ENCODE measurements around the gene UBAP1. TPM values are rescaled to one million over a fixed set of nuclear protein-coding genes. Genes with fewer than 3 reads are reported as not detected.
"Not testable (repeated sequence)": the region's sequence is repeated elsewhere in the genome, so short reads cannot be mapped to it uniquely, and the experiment has no call there.

The UBAP1 gene
- polyA plus RNA-seq, 6 donors from 2014 or later = 18.1 to 35.3 (median 28.0) TPM

- H3K4me3 Mint-ChIP-seq = no peak overlapping the region
- no peak for ATAC-seq (ENCODE audit: low read depth in 2 of 2)
- H3K27ac Mint-ChIP-seq = no peak overlapping the region
- no peak for DNase-seq
- H3K9me3 Mint-ChIP-seq = peaks cover 0 to 2% (median 0%) of the 10 kb centered on the region in 7 donors
- H3K27me3 Mint-ChIP-seq = no peaks in the 10 kb centered on the region
- H3K36me3 Mint-ChIP-seq = no peaks in the 10 kb centered on the region
- H3K4me1 Mint-ChIP-seq = no peaks in the 10 kb centered on the region
Observed at GRCh38 chr9:34262971-34263370, 84.1 kb downstream of the UBAP1 start.

GRCh38 chr9:34267660-34268059 is 88.8 kb downstream of the UBAP1 start:
- H3K4me3 Mint-ChIP-seq = no peak overlapping the region
- no peaks in the 10 kb centered on the region for H3K27me3 Mint-ChIP-seq
- H3K9me3 Mint-ChIP-seq = no peaks in the 10 kb centered on the region
- no peaks in the 10 kb centered on the region for H3K36me3 Mint-ChIP-seq
- ATAC-seq (ENCODE audit: low read depth in 2 of 2) (no peak), DNase-seq (no peak)
- H3K4me1 Mint-ChIP-seq = no peaks in the 10 kb centered on the region
- H3K27ac Mint-ChIP-seq = no peak overlapping the region

DNA sequence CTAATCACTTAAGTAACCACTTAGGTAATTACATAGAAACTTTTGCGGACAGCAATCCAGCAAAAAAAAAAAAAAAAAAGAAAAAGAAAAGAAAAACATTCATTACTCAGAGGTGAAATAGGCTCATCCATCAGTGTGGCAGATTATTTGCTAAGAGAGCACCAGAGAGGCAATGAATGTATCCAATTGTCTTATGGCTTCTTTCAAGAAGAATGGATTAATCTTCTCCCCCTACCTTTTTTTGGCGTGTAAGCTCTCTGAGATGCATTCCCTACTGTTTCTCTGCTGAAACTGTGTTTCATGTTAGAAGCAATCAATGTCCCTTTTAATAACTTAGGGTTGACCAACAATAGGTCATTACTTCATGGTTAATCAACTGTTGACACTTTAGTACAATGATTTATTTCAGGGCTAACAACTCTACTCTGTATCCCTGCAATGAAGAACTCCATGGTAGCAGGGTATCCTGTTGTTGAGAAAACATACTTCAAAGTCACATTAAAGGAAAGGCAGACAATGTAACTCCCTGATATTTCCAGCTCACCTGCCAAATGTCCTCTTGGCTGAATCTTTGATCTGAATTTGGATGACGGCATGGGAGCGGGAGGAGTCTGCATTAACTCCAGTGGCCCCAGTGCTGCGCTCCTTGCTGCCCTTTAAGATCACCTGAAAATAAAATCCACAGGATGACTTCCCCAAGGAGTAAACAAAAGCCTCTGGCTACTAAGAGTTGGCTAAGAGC is 92.6 kb downstream of the UBAP1 start:
- Mint-ChIP-seq H3K27me3 (no peaks in the 10 kb centered on the region), H3K4me3 (no peak overlapping the region), H3K36me3 (no peaks in the 10 kb centered on the region), H3K4me1 (no peaks in the 10 kb centered on the region), H3K9me3 (no peaks in the 10 kb centered on the region), H3K27ac (no peak overlapping the region)
- no peak for DNase-seq
- ATAC-seq (ENCODE audit: low read depth in 2 of 2) = no peak

DNA sequence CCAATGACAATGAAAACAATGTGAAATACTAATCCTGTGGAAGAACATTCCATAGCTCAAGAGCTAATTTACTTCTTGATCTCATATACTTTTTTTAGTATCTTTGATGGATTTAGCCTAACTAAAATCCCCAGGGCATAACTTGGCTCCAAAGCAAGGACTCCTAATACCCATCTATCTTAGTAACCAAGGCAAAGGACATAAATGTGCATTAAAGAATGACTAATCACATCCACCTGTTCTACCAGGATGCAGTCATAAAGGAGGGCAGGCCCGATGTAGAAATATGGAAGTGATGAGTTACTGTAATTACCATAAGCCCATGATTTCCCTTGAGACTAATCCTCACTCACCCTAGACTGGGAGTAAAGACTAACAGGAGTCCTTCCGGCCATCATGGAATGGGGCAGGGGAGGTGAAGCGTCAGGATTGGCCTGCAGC is 93.3 kb downstream of the UBAP1 start:
- H3K9me3 Mint-ChIP-seq = no peaks in the 10 kb centered on the region
- ATAC-seq (ENCODE audit: low read depth in 2 of 2) = no peak
- no peak for DNase-seq
- no peaks in the 10 kb centered on the region for H3K36me3 Mint-ChIP-seq
- H3K4me3 Mint-ChIP-seq = no peak overlapping the region
- H3K4me1 Mint-ChIP-seq = no peaks in the 10 kb centered on the region
- no peak overlapping the region for H3K27ac Mint-ChIP-seq
- no peaks in the 10 kb centered on the region for H3K27me3 Mint-ChIP-seq

DNA sequence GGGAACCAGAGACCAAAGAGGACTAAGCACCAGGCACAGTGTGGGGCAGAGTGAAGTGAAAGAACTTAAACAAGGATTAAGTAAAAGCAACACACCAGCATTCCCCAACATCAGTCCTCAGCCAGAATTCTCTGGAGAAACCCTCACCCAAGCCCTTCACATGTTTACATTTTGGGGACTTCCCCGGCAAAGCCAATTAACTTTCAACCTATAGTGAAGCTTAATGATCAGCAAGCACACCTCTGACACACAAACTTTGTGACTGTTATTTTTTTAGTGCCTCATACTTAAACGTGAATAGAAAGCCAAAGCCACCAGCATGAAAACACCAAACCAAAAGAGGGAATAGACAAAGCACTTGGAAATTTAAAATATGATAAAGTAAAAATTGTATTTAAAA is 94.7 kb downstream of the UBAP1 start:
- ATAC-seq (ENCODE audit: low read depth in 2 of 2); H3K27ac Mint-ChIP-seq; H3K4me1 Mint-ChIP-seq; H3K4me3 Mint-ChIP-seq; DNase-seq; H3K27me3 Mint-ChIP-seq; H3K36me3 Mint-ChIP-seq; H3K9me3 Mint-ChIP-seq: not testable (repeated sequence)

DNA sequence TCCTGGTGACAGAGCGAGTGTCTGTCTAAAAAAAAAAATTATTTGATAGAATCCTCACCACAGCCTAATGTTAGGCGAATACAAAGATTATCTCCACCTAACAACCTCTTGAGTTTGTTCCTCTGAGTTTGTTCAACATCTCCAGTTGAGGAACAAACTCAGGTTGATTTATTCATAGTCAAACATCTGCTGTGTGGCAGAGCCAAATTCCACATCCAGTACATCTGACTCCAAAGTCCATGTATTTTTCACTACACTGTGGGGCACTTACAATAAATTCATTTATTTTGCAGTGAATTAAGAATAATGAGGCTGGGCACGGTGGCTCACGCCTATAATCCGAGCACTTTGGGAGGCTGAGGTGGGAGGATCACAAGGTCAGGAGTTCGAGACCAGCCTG is 97.0 kb downstream of the UBAP1 start:
- no peaks in the 10 kb centered on the region for H3K4me1 Mint-ChIP-seq
- no peaks in the 10 kb centered on the region for H3K27me3 Mint-ChIP-seq
- no peak overlapping the region for H3K4me3 Mint-ChIP-seq
- DNase-seq (no peak), ATAC-seq (ENCODE audit: low read depth in 2 of 2) (no peak)
- H3K9me3 Mint-ChIP-seq = no peaks in the 10 kb centered on the region
- H3K27ac Mint-ChIP-seq = no peak overlapping the region
- H3K36me3 Mint-ChIP-seq = no peaks in the 10 kb centered on the region

DNA sequence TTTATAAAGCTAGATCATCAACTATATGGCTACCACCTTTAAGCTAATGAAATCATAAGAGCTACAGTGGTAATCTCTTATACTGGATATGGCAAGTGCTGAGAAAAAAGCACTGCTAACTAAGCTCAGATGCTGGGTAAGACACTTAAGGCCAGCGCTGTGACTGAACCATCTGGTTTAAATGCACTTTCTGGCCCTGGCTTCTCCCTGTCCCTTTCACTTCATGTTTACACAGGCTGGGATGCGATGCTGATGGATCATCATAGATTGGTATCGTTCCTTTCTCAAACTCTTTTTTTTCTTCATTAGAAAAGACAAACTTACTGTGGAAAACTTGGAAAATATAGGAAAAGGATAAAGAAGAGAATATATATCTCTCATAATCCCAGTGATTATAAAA is 97.9 kb downstream of the UBAP1 start:
- no peaks in the 10 kb centered on the region for H3K27me3 Mint-ChIP-seq
- H3K4me3 Mint-ChIP-seq = no peak overlapping the region
- DNase-seq (no peak), ATAC-seq (ENCODE audit: low read depth in 2 of 2) (no peak)
- H3K9me3 Mint-ChIP-seq = no peaks in the 10 kb centered on the region
- H3K4me1 Mint-ChIP-seq = no peaks in the 10 kb centered on the region
- no peak overlapping the region for H3K27ac Mint-ChIP-seq
- H3K36me3 Mint-ChIP-seq = no peaks in the 10 kb centered on the region

DNA sequence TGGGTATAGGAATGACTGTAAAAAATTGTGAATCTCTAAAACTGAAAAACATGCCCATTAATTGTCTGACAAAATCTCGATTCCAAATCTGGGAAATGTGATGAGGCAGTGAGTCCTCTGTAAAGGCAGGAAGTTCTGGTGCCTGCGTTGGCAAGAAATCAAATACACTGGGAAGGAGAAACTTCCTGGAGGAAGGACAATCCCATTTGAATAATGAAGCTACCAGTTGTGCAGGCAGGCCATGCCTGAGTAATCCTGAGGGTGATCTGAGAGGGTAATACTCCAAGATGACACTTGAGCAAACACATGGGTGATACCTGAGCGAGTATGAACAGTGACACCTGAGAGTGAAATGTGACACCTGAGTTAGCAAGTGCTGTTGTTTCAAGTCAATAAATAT is 100.6 kb downstream of the UBAP1 start:
- Mint-ChIP-seq H3K36me3 (no peaks in the 10 kb centered on the region), H3K27me3 (no peaks in the 10 kb centered on the region), H3K4me1 (no peaks in the 10 kb centered on the region), H3K9me3 (no peaks in the 10 kb centered on the region), H3K4me3 (no peak overlapping the region), H3K27ac (no peak overlapping the region)
- DNase-seq (no peak), ATAC-seq (ENCODE audit: low read depth in 2 of 2) (no peak)

DNA sequence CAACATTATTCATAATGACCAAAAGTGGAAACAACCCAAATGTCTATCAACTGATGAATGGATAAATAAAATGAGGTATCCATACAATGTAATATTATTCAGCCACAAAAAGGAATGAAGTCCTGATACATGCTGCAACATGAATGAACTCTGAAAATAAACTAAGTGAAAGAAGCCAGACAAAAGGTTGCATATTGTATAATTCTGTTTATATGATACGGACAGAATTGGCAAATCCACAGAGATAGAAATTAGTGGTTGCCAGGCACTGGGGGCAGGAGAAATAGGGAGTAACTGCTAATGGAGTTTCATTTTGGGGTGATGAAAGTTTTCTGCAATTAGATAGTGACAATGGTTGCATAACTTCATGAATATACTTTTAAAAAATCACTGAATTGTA is 103.3 kb downstream of the UBAP1 start:
- ATAC-seq (ENCODE audit: low read depth in 2 of 2) = no peak
- Mint-ChIP-seq H3K27ac (no peak overlapping the region), H3K4me1 (no peaks in the 10 kb centered on the region), H3K36me3 (no peaks in the 10 kb centered on the region), H3K9me3 (no peaks in the 10 kb centered on the region), H3K27me3 (no peaks in the 10 kb centered on the region), H3K4me3 (no peak overlapping the region)
- DNase-seq = no peak

DNA sequence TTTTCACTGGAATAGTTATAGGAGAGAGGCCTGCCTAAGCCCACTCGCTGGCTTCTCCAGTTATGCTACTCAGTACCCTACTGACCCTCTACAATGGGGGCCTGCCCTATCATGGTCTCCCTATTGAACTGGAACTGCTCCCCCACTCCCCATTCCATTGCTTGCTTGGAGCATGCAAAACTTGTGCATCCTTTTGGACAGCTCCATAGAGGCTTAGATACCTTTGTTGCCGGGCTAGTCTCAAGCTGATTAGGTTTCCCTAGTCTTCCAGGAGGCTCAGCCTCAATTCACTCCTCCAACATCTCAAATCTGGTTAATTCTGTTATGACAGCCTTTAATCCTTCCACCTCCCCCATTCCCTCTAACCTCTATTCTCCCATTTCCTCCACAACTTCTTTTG is 110.3 kb downstream of the UBAP1 start:
- H3K27me3 Mint-ChIP-seq = no peaks in the 10 kb centered on the region
- no peaks in the 10 kb centered on the region for H3K36me3 Mint-ChIP-seq
- H3K4me1 Mint-ChIP-seq = no peaks in the 10 kb centered on the region
- H3K4me3 Mint-ChIP-seq = no peak overlapping the region
- DNase-seq = no peak
- no peak for ATAC-seq (ENCODE audit: low read depth in 2 of 2)
- no peak overlapping the region for H3K27ac Mint-ChIP-seq
- H3K9me3 Mint-ChIP-seq = no peaks in the 10 kb centered on the region

DNA sequence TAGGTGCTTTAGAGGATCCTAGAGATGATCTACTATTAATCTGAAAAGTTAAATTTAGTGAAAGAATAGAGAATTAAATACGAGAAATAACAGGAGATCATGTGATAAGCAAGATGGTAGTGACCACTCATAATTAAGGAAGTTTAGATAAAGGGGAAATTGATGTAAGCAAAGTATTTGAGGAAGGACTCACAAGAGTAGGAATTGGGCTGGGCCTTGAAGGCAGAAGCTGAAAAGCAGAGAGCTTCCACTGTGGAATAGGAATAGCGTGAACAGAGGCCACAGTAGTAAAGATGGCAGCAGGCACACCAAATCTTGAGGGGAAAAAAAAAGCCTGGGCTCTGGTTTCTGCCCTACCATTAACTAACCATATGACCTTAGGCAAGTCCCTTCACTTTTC is 112.2 kb downstream of the UBAP1 start:
- H3K4me1 Mint-ChIP-seq = no peaks in the 10 kb centered on the region
- H3K9me3 Mint-ChIP-seq = no peaks in the 10 kb centered on the region
- ATAC-seq (ENCODE audit: low read depth in 2 of 2) (no peak), DNase-seq (no peak)
- H3K4me3 Mint-ChIP-seq = no peak overlapping the region
- H3K27ac Mint-ChIP-seq = no peak overlapping the region
- no peaks in the 10 kb centered on the region for H3K27me3 Mint-ChIP-seq
- H3K36me3 Mint-ChIP-seq = no peaks in the 10 kb centered on the region

DNA sequence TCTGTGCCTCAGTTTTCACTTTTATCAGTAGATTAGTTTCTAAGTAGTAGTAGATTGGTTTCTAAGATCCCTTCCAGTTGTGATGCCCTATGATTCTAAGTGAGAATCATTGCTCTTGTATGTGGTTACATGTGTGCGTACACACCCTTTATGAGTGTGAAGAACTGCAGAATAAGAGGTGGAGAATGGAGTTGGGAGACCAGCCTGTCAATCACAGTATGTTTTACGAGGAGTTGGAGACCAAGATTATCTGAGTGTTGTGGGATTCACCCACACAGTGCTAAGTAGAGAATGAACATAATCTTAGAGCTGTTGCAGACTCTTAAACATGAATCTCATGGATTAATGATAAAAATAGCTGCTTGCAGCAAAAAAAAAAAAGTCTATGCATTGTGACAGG is 112.6 kb downstream of the UBAP1 start:
- no peak for ATAC-seq (ENCODE audit: low read depth in 2 of 2)
- H3K4me1 Mint-ChIP-seq = no peaks in the 10 kb centered on the region
- H3K27ac Mint-ChIP-seq = no peak overlapping the region
- no peak overlapping the region for H3K4me3 Mint-ChIP-seq
- DNase-seq = no peak
- no peaks in the 10 kb centered on the region for H3K27me3 Mint-ChIP-seq
- H3K36me3 Mint-ChIP-seq = no peaks in the 10 kb centered on the region
- no peaks in the 10 kb centered on the region for H3K9me3 Mint-ChIP-seq

- Mint-ChIP-seq H3K27ac (no peak overlapping the region), H3K4me3 (no peak overlapping the region), H3K9me3 (no peaks in the 10 kb centered on the region), H3K4me1 (no peaks in the 10 kb centered on the region), H3K27me3 (no peaks in the 10 kb centered on the region), H3K36me3 (no peaks in the 10 kb centered on the region)
- ATAC-seq (ENCODE audit: low read depth in 2 of 2) = no peak
- no peak for DNase-seq
Observed at GRCh38 chr9:34292552-34292951, 113.7 kb downstream of the UBAP1 start.

GRCh38 chr9:34301064-34301463 is 122.2 kb downstream of the UBAP1 start:
- not testable (repeated sequence) for H3K27ac Mint-ChIP-seq; H3K36me3 Mint-ChIP-seq; H3K4me3 Mint-ChIP-seq; ATAC-seq (ENCODE audit: low read depth in 2 of 2); H3K4me1 Mint-ChIP-seq; H3K9me3 Mint-ChIP-seq; H3K27me3 Mint-ChIP-seq; DNase-seq
